ENCODE data around the gene NFE2L2.
A peak's percentile ranks its signal among the peaks of the same experiment; 100 is the strongest.

DNA sequence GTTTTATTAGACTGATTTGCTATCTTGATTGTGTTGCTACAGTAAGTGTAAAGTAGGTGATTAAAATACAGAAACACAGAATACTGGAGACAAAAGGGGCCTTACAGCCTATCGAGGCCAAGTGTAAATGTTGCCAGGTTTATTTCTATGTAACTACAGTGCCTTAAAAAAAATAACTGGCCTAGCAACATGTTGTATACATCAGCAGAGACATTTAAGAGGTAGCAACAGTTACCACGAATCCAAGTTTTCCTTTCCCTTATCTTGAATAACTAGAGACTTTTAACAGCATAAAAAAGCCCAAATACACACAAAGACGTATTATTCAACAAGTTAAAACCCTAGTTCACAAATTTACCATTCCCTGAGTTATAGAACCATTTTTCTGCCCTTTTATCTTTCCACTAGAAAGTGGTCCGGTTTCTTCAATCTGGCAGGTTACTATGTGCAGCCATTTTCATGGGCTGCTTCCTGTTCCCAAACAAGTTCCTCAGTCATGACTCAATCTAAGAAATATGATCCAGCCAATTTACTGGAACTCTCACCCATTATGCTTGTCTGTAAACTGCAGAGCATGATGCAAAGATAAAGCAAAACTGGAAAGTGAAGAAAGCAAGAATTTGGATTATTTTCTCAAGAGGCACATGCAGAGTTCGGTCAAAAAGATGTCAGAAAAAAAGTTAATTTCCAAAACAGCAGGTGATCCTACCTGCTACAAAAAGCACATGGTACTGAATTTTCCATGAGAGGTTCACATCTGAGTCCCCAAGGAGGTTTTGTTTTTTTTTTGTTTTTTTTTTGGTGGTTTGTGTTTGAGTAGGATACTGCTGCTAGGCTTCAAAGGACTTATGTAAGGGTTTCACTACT, 22.2 kb downstream of the NFE2L2 start:
- TF ChIP-seq CTCF (IDR thresholded peaks at IDR 0.05) (no peak), POLR2A (IDR thresholded peaks at IDR 0.05; ENCODE audit: low read depth) (no peak), POLR2AphosphoS5 (IDR thresholded peaks at IDR 0.05) (peak; percentile 66 to 77), EP300 (IDR thresholded peaks at IDR 0.05) (peak; percentile 68)

Data from esophagus muscularis mucosa (tissue), 4 donors.